GM19372 (cell line): ENCODE results near the gene QKI.
"Not testable (repeated sequence)": the region's sequence is repeated elsewhere in the genome, so short reads cannot be mapped to it uniquely, and the experiment has no call there.

ENCODE experiments used
- ATAC-seq: cut with Tn5 transposase; IDR thresholded peaks from one replicate; pipeline ENCODE4 v1.9.1; 2021; ENCODE audit warnings: mild to moderate bottlenecking, low read depth, moderate library complexity; ENCODE audit not compliant: unreplicated experiment

Gene QKI

DNA sequence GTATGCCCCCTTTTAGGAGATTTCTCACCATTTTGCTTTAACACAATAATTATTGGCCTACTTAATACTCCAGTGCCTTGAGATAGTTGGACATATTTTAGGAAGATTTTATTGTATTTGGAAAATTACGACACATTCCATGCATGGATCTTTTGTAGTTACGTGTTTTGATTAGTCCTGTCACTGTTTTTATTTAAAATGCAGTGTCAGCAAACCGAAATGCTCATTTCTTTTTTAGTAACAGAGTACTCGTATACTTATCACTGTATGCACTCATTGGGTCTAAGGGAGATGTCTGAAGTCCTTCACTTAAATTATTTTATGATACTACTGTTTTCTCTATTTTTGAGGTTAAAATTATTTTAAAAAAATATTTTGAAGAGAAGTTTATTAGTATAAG lies 153.8 kb downstream of the QKI start:
- no peak for ATAC-seq

GRCh38 chr6:163570579-163571231 lies 156.2 kb downstream of the QKI start:
- no peak for ATAC-seq

DNA sequence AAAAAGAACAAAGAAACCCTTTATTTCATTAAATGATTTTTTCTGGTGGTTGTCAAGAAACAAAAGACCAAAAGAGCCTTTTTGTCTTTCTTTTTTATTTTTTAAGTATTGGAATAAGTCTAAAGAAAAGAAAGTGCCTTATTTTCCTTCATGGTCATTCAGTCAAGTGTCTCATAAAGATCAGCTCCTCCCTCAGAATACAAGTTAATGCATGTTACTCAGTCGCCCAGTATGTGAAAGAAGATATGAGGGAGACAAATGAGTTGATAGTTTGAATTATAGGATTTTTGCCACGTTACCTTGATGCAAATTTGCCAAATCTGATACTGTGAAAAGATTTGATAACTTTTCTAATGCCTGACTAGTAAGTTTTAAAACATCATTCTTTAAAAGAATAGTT lies 157.2 kb downstream of the QKI start:
- no peak for ATAC-seq

DNA sequence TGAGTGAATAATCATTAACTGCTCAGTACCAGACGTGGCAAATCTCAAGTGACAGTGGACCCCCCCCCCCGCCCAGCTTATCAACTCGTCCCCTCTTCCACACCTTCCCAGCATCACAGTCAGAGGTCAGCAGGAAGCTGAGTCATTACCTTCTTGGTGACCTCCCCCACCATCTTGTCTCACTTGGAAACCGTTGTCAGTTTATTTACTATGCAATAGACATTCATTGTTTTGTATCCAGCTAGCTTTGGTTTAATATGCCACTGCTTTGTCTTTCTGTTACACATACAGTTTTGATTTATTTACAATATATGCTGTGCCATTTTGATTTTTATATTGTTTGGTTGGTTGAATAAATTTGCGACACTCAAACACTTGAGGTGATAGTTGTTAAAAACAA lies 158.1 kb downstream of the QKI start:
- no peak for ATAC-seq

- no peak for ATAC-seq
Measured at GRCh38 chr6:163573503-163574179, 159.1 kb downstream of the QKI start.

DNA sequence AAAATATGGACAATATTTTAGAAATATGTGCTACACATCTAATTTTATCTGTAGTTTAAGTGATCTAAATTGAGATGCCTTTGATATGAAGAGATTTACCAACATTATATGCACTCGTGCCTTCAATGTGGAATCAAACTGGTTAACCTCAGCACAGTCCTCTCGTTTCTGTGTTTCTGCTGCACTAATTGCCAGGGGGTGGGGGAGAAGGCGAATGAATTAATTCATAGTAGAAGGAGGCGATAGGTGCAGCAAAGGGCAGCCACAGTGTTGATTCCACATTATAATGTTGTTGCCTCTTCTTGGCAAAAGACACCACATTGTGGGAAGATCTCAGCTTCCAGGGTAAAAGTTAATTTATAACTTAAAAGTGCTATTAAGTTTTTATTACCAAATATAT lies 161.6 kb downstream of the QKI start:
- no peak for ATAC-seq

DNA sequence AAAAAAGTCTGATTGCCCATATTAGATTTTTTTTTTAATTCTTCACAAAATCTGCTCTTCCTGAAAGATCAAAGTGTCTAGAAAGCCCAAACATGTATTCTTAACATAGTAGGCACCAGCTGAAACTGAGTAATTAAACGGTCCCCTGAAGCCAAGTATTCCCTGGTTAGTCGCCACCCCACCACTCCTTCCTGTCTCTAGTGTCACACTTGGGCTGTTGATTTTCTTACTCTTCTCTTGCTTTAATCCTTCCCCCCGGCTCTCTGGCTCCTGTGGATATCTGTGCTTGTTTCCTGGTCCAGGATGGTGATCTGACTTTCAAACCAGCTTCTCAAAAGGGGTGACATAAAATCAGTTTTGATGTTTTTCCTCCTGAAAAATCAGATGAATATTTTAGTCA lies 162.9 kb downstream of the QKI start:
- ATAC-seq: no peak

DNA sequence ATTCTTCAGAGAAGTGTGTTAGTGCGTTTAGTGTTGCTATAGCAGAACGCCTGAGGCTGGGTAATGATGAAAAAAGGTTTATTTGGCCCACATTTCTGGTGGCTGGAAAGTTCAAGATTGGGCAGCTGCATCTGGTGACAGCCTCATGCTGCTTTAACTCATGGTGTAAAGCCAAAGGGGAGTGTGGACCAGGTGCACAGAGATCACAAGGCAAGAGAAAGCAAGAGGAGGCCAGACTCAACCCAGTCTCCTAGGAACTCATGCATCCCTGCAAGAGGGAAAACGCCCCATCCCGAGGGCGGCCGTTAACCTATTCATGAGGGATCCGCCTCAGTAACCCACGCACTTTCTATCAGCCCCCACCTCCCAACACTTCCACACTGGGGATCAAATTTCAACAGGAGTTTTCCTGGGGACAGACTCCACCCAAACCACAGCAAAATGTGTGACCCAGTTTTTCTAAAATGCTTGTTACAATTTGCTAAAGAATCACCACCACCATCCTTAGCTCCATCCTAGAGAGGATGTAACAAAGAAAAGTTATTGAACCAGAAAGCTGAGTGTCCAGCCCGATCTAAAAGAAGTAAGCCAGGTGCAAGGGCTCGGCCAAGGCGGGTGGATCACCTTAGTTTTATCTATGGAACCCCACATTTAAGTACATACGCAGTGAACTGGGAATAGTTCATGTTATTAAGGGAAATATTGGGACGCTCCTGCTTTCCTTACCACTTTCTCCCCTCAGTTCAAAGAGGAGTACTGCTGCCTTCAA lies 164.8 kb downstream of the QKI start:
- no peak for ATAC-seq

DNA sequence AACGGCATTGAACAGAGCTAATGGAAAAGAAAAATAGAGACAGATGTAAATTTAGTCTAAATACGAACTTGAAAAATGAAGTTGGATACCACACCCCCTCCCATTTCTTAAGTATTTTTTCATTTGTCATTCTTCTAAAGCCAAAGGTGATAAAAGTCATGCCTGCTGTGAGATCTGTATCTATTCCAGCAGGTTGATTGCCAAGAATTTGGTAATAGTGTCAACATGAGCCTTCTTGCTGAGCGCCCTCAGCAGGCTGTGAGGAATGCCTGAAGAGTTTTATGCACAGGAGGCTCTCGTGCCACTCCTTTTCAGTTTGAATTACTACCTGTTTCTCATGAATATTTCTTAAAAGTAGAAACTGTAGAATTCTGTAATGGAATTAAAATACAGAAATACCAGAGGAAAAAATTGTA lies 165.4 kb downstream of the QKI start:
- ATAC-seq: no peak

- no peak for ATAC-seq
Measured at GRCh38 chr6:163580311-163581030, 166.0 kb downstream of the QKI start.

DNA sequence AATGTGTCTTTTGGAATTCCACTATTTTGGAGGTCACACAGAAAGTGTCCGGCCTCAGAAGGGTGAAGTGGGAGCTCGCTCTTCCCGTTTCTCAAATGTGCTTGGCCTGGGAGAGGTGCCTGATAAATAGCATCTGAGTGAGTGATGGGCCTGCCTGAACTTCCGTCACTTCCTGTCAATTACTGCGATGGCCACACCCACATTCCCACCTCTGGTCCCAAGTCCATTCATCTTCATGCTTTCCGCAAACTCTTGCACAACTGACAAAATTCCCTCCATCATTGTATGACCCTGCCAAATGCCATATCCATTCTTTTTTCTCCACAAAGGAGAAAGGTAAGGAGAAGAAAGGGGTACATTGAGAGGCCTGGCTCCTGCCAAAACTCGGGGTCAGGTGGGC lies 169.0 kb downstream of the QKI start:
- ATAC-seq: no peak

- ATAC-seq: no peak
Measured at GRCh38 chr6:163585932-163586437, 171.5 kb downstream of the QKI start.

GRCh38 chr6:163586888-163587287 lies 172.4 kb downstream of the QKI start:
- ATAC-seq: no peak

DNA sequence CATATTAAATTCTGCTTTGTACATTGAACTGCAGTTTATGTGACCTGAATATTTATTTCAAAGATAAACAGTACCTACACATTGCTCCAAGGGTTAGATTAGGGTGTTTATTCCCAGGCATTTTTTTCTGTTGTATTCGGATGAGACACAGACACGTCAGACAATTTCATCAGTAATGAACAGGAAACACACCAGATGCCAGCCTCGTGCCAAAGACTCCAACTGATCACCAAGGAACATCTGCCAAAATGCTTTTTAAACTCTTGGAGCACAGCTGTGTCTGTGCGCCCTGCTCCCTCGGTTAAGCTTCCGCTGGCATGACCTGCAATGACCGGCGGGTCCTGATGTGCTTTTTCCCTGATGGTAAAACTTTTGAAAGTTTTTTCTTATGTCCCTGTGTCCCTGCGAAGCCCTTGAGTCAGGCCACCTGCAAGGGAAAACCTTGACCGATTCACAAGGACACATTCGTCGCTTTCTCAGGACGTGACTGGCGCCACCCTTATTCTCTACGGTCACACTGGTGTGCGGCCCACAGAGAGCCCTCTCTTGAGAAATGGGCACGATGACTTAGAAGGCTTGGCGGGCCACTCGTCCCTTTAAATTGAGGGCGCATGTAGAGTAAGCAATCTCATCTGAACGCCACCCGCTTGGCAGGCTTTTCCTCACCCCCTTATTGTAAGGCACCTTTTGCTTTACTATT lies 173.9 kb downstream of the QKI start:
- no peak for ATAC-seq

DNA sequence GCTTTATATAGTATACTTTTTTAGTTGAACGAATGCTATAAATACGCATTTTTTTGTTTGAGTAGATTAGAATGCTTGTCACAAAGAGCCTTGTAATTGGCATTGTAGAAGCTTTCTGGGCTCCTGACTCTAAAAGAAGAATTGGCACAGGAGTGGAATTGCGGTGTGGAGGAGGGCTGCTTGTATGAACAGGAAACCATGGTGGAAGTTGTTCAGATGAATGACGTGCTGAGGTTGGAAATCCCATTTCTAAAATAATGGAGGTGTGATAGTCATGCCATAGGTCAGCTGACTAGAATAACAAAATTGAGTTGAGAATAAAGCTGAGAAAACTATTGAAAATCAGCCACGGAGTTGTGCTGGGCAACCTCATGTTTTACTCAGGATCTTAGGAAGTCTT lies 174.9 kb downstream of the QKI start:
- no peak for ATAC-seq

GRCh38 chr6:163590132-163590531 lies 175.6 kb downstream of the QKI start:
- not testable (repeated sequence) for ATAC-seq

GRCh38 chr6:163592872-163593271 lies 178.4 kb downstream of the QKI start:
- ATAC-seq: no peak

DNA sequence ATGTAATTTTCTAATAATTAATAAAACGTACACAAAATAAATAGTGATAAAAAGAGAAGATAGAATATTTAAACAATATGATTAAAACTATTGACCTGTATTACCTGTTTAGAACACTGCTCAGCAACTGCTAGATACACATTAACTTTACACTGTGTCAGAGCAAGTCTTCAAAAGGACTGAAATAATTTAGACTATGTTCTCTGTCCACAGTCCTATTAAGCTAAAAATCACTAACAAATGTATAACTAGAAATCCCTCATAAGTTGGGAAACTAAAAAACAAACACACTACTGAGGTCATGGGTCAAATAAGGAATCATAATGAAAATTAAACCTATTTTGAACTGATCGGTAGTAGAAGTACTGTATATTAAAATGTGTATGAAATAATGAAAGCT lies 181.7 kb downstream of the QKI start:
- no peak for ATAC-seq

DNA sequence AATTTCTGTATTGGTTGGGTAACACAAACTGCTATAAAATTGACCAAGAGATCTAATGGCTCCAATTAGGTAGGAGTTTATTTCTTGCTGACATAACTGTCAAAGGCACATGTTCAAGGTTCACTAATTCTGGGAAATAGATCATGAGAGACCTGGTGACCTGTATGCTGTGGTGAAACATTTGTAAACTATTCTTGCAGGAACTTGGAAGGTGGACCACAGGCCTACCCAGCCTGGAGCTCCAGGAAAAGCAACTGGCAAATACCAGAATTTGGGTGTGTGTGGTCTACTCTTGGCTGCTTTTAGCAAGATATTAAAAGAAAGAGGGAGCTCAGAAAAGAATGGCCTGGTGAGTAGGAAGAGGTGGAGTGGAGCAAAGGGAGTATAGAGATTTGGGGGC lies 184.6 kb downstream of the QKI start:
- ATAC-seq: no peak

- ATAC-seq: no peak
Measured at GRCh38 chr6:163599684-163600083, 185.2 kb downstream of the QKI start.
